Frontal cortex (tissue), 4 donors: Measurements from ENCODE around the gene LYZL6. TPM values are rescaled to one million over a fixed set of nuclear protein-coding genes. Genes with fewer than 3 reads are reported as not detected.
A peak's percentile ranks its signal among the peaks of the same experiment; 100 is the strongest.
"Not testable (repeated sequence)": the region's sequence is repeated elsewhere in the genome, so short reads cannot be mapped to it uniquely, and the experiment has no call there.

Source experiments
- DNase-seq, 2 donors: peaks; one replicate each; pipeline ENCODE4 v3.0.0; 2012; ENCODE audit warnings: low spot score in 2 of 2
- FAIRE-seq: peaks from 2 replicates; lab custom pipeline; 2012; peaks lifted over from hg19 to GRCh38; lab: Jason Lieb, UNC
- total RNA-seq: library from RNA; depleted of rRNA; stranded (reverse); fragments of >200 nt; gene quantifications from one replicate; pipeline ENCODE4 v1.2.3, GENCODE V29; 2014
- donor health status: control.
- donor health status: control.
- donor health status: control.

The LYZL6 gene
- total RNA-seq, 1 donor from 2014 or later, result not detected

- no peak for FAIRE-seq
- no peak for DNase-seq
Observed at GRCh38 chr17:35949401-35949800, 5.9 kb upstream of the LYZL6 start.

- DNase-seq (no peak), FAIRE-seq (no peak)
Observed at GRCh38 chr17:35948092-35948491, 4.6 kb upstream of the LYZL6 start.

GRCh38 chr17:35947156-35947585 lies 3.7 kb upstream of the LYZL6 start:
- FAIRE-seq (no peak), DNase-seq (peak in 1 of 2 donors; percentile 18)

GRCh38 chr17:35944151-35944550 lies 638 bp upstream of the LYZL6 start:
- DNase-seq (no peak), FAIRE-seq (no peak)

- no peak for FAIRE-seq
- DNase-seq, result no peak
Observed at GRCh38 chr17:35942588-35943186, 826 bp downstream of the LYZL6 start.

- not testable (repeated sequence) for FAIRE-seq, DNase-seq
Observed at GRCh38 chr17:35938492-35938891, 5.0 kb downstream of the LYZL6 start.

GRCh38 chr17:35936063-35936462 lies 7.5 kb downstream of the LYZL6 start:
- no peak for FAIRE-seq

GRCh38 chr17:35934760-35935159 lies 8.8 kb downstream of the LYZL6 start:
- FAIRE-seq (no peak), DNase-seq (no peak)

More at GRCh38 chr17:35936063-35936462, 7.5 kb downstream of the LYZL6 start:
- DNase-seq, result no peak

- no peak for FAIRE-seq
Observed at GRCh38 chr17:35932586-35932985, 10.9 kb downstream of the LYZL6 start.

GRCh38 chr17:35931794-35932425 lies 11.6 kb downstream of the LYZL6 start:
- no peak for FAIRE-seq
- no peak for DNase-seq

More at GRCh38 chr17:35932586-35932985, 10.9 kb downstream of the LYZL6 start:
- no peak for DNase-seq

- FAIRE-seq (no peak), DNase-seq (peak; percentile 14 to 48)
Observed at GRCh38 chr17:35930211-35931065, 13.1 kb downstream of the LYZL6 start, which contains the start of gene RDM1. TSS of gene RDM1 (minus strand) at chr17:35930773. CDS start at chr17:35930727, 46 bp downstream.

- DNase-seq (no peak), FAIRE-seq (no peak)
Observed at GRCh38 chr17:35927714-35928113, 15.8 kb downstream of the LYZL6 start.

GRCh38 chr17:35923609-35924114 lies 19.9 kb downstream of the LYZL6 start:
- DNase-seq (no peak), FAIRE-seq (no peak)

GRCh38 chr17:35920229-35920628 lies 23.3 kb downstream of the LYZL6 start:
- DNase-seq (no peak), FAIRE-seq (no peak)

- no peak for DNase-seq
- FAIRE-seq, result no peak
Observed at GRCh38 chr17:35918665-35919064, 24.8 kb downstream of the LYZL6 start.

- no peak for DNase-seq
Observed at GRCh38 chr17:35917519-35918213, 25.8 kb downstream of the LYZL6 start.

GRCh38 chr17:35915153-35915964 lies 28.2 kb downstream of the LYZL6 start:
- FAIRE-seq, result no peak
- no peak for DNase-seq

More at GRCh38 chr17:35917519-35918213, 25.8 kb downstream of the LYZL6 start:
- FAIRE-seq, result no peak

- FAIRE-seq (no peak), DNase-seq (no peak)
Observed at GRCh38 chr17:35914354-35914753, 29.2 kb downstream of the LYZL6 start.

GRCh38 chr17:35913609-35914008 lies 29.9 kb downstream of the LYZL6 start:
- DNase-seq, result no peak
- no peak for FAIRE-seq
